ENCODE results near the gene MDM4. TPM values are rescaled to one million over a fixed set of nuclear protein-coding genes. Genes with fewer than 3 reads are reported as not detected.
"Not testable (repeated sequence)": the region's sequence is repeated elsewhere in the genome, so short reads cannot be mapped to it uniquely, and the experiment has no call there.

Gene MDM4
- total RNA-seq, 2 donors from 2014 or later, result 104 to 151 TPM

GRCh38 chr1:204478172-204478899 lies 37.9 kb upstream of the MDM4 start:
- no peaks in the 10 kb centered on the region for H3K27me3 Mint-ChIP-seq
- H3K4me3 Mint-ChIP-seq, result no peak overlapping the region
- no peaks in the 10 kb centered on the region for H3K9me3 Mint-ChIP-seq
- DNase-seq (ENCODE audit: low spot score), result no peak
- H3K36me3 Mint-ChIP-seq, result no peaks in the 10 kb centered on the region
- peak overlapping the region in 1 of 2 donors; percentile 84 for H3K27ac Mint-ChIP-seq
- peaks cover 21 to 66% of the 10 kb centered on the region in 2 donors for H3K4me1 Mint-ChIP-seq (ENCODE audit: low read depth in 2 of 2)
- ATAC-seq, result peak in 1 of 2 donors; percentile 38

- peaks cover 21 to 66% of the 10 kb centered on the region in 2 donors for H3K4me1 Mint-ChIP-seq (ENCODE audit: low read depth in 2 of 2)
- ATAC-seq (no peak), DNase-seq (ENCODE audit: low spot score) (no peak)
- H3K27me3 Mint-ChIP-seq, result no peaks in the 10 kb centered on the region
- no peak overlapping the region for H3K4me3 Mint-ChIP-seq
- H3K9me3 Mint-ChIP-seq, result no peaks in the 10 kb centered on the region
- peak overlapping the region in 1 of 2 donors; percentile 84 for H3K27ac Mint-ChIP-seq
- no peaks in the 10 kb centered on the region for H3K36me3 Mint-ChIP-seq
Measured at GRCh38 chr1:204478921-204479320, 37.3 kb upstream of the MDM4 start.

- no peaks in the 10 kb centered on the region for H3K9me3 Mint-ChIP-seq
- H3K36me3 Mint-ChIP-seq, result no peaks in the 10 kb centered on the region
- H3K4me1 Mint-ChIP-seq (ENCODE audit: low read depth in 2 of 2), result peaks cover 21 to 64% of the 10 kb centered on the region in 2 donors
- H3K27me3 Mint-ChIP-seq, result no peaks in the 10 kb centered on the region
- peak overlapping the region; percentile 4 for H3K4me3 Mint-ChIP-seq
- peak overlapping the region in 1 of 2 donors; percentile 84 for H3K27ac Mint-ChIP-seq
- DNase-seq (ENCODE audit: low spot score), result no peak
- no peak for ATAC-seq
Measured at GRCh38 chr1:204479387-204480136, 36.6 kb upstream of the MDM4 start.

GRCh38 chr1:204480515-204480914 lies 35.7 kb upstream of the MDM4 start:
- Mint-ChIP-seq H3K9me3 (no peaks in the 10 kb centered on the region), H3K27me3 (no peaks in the 10 kb centered on the region), H3K4me1 (ENCODE audit: low read depth in 2 of 2) (peaks cover 21 to 56% of the 10 kb centered on the region in 2 donors), H3K27ac (peak overlapping the region in 1 of 2 donors; percentile 37), H3K4me3 (no peak overlapping the region), H3K36me3 (no peaks in the 10 kb centered on the region)
- no peak for ATAC-seq
- no peak for DNase-seq (ENCODE audit: low spot score)

- Mint-ChIP-seq H3K4me1 (ENCODE audit: low read depth in 2 of 2) (peaks cover 11 to 37% of the 10 kb centered on the region in 2 donors), H3K27me3 (no peaks in the 10 kb centered on the region), H3K9me3 (no peaks in the 10 kb centered on the region), H3K36me3 (no peaks in the 10 kb centered on the region), H3K4me3 (no peak overlapping the region), H3K27ac (no peak overlapping the region)
- ATAC-seq (peak in 1 of 2 donors; percentile 45), DNase-seq (ENCODE audit: low spot score) (no peak)
Measured at GRCh38 chr1:204483791-204484190, 32.4 kb upstream of the MDM4 start.

- not testable (repeated sequence) for H3K36me3 Mint-ChIP-seq; H3K27ac Mint-ChIP-seq; ATAC-seq; H3K4me3 Mint-ChIP-seq; H3K27me3 Mint-ChIP-seq; DNase-seq (ENCODE audit: low spot score); H3K9me3 Mint-ChIP-seq
- H3K4me1 Mint-ChIP-seq (ENCODE audit: low read depth in 2 of 2), result peaks cover 14 to 21% of the 10 kb centered on the region in 2 donors
Measured at GRCh38 chr1:204486513-204487255, 29.5 kb upstream of the MDM4 start.

GRCh38 chr1:204487256-204487615 lies 29.0 kb upstream of the MDM4 start:
- DNase-seq (ENCODE audit: low spot score) (no peak), ATAC-seq (no peak)
- no peaks in the 10 kb centered on the region for H3K9me3 Mint-ChIP-seq
- no peaks in the 10 kb centered on the region for H3K36me3 Mint-ChIP-seq
- no peaks in the 10 kb centered on the region for H3K27me3 Mint-ChIP-seq
- H3K27ac Mint-ChIP-seq, result no peak overlapping the region
- H3K4me3 Mint-ChIP-seq, result no peak overlapping the region
- H3K4me1 Mint-ChIP-seq (ENCODE audit: low read depth in 2 of 2), result peaks cover 19 to 26% of the 10 kb centered on the region in 2 donors

- no peak for DNase-seq (ENCODE audit: low spot score)
- H3K27me3 Mint-ChIP-seq, result no peaks in the 10 kb centered on the region
- no peak for ATAC-seq
- no peaks in the 10 kb centered on the region for H3K9me3 Mint-ChIP-seq
- H3K4me3 Mint-ChIP-seq, result no peak overlapping the region
- peak overlapping the region in 1 of 2 donors; percentile 92 for H3K27ac Mint-ChIP-seq
- H3K4me1 Mint-ChIP-seq (ENCODE audit: low read depth in 2 of 2), result peaks cover 46 to 47% of the 10 kb centered on the region in 2 donors
- no peaks in the 10 kb centered on the region for H3K36me3 Mint-ChIP-seq
Measured at GRCh38 chr1:204491655-204492054, 24.6 kb upstream of the MDM4 start.

- no peaks in the 10 kb centered on the region for H3K27me3 Mint-ChIP-seq
- DNase-seq (ENCODE audit: low spot score) (no peak), ATAC-seq (no peak)
- peak overlapping the region; percentile 95 for H3K4me3 Mint-ChIP-seq
- H3K27ac Mint-ChIP-seq, result peak overlapping the region; percentile 80 to 92
- no peaks in the 10 kb centered on the region for H3K36me3 Mint-ChIP-seq
- H3K4me1 Mint-ChIP-seq (ENCODE audit: low read depth in 2 of 2), result peaks cover 44 to 47% of the 10 kb centered on the region in 2 donors
- no peaks in the 10 kb centered on the region for H3K9me3 Mint-ChIP-seq
Measured at GRCh38 chr1:204493145-204493983, 22.8 kb upstream of the MDM4 start.

GRCh38 chr1:204493984-204494280 lies 22.3 kb upstream of the MDM4 start:
- H3K9me3 Mint-ChIP-seq, result no peaks in the 10 kb centered on the region
- H3K27ac Mint-ChIP-seq, result peak overlapping the region; percentile 80 to 92
- H3K4me3 Mint-ChIP-seq, result peak overlapping the region; percentile 95
- peaks cover 40 to 47% of the 10 kb centered on the region in 2 donors for H3K4me1 Mint-ChIP-seq (ENCODE audit: low read depth in 2 of 2)
- peak; percentile 58 to 66 for ATAC-seq
- no peaks in the 10 kb centered on the region for H3K36me3 Mint-ChIP-seq
- H3K27me3 Mint-ChIP-seq, result no peaks in the 10 kb centered on the region
- peak; percentile 71 for DNase-seq (ENCODE audit: low spot score)

- Mint-ChIP-seq H3K9me3 (no peaks in the 10 kb centered on the region), H3K4me1 (ENCODE audit: low read depth in 2 of 2) (peaks cover 41 to 45% of the 10 kb centered on the region in 2 donors), H3K36me3 (no peaks in the 10 kb centered on the region), H3K4me3 (peak within 1 kb of the TSS; percentile 95), H3K27me3 (no peaks in the 10 kb centered on the region), H3K27ac (peak within 1 kb of the TSS; percentile 80 to 92)
- peak; percentile 84 for DNase-seq (ENCODE audit: low spot score)
- ATAC-seq, result peak; percentile 93 to 94
Measured at GRCh38 chr1:204494281-204495077, 21.7 kb upstream of the MDM4 start, which contains the start of gene PIK3C2B. Gene PIK3C2B, minus strand, starts transcription at chr1:204494805. Its CDS starts 25,003 bp downstream, at chr1:204469802.

GRCh38 chr1:204495078-204495753 lies 21.0 kb upstream of the MDM4 start:
- no peaks in the 10 kb centered on the region for H3K36me3 Mint-ChIP-seq
- DNase-seq (ENCODE audit: low spot score) (no peak), ATAC-seq (peak; percentile 47 to 60)
- peak overlapping the region; percentile 80 to 92 for H3K27ac Mint-ChIP-seq
- peaks cover 38% of the 10 kb centered on the region in 2 donors for H3K4me1 Mint-ChIP-seq (ENCODE audit: low read depth in 2 of 2)
- peak overlapping the region; percentile 95 for H3K4me3 Mint-ChIP-seq
- H3K9me3 Mint-ChIP-seq, result no peaks in the 10 kb centered on the region
- H3K27me3 Mint-ChIP-seq, result no peaks in the 10 kb centered on the region
